Prostate gland (tissue), 2 donors: ENCODE measurements around the gene ZNF726.

Source experiments
- POLR2A ChIP-seq: fragments of 450-650 bp; IDR thresholded peaks from one replicate; pipeline ENCODE4 v1.6.1; 2016; ENCODE audit warnings: antibody characterized with exemption, mild to moderate bottlenecking
- POLR2AphosphoS5 ChIP-seq: sonication (generic); formaldehyde crosslinking; IDR thresholded peaks from one replicate; pipeline ENCODE4 v1.6.1; 2017; ENCODE audit warnings: antibody characterized with exemption
- TF ChIP-seq, protein P1 (sequence below), 4 experiments: fragments of 200-600 bp in 2 of 4; fragments of 450-650 bp in 2 of 4; sonication (generic) in 2 of 4; IDR thresholded peaks; 1 replicate in 3 of 4; 2 replicates in 1 of 4; pipeline ENCODE4 v1.5.1; 2016 to 2019; ENCODE audit warnings: antibody characterized with exemption in 4 of 4, mild to moderate bottlenecking in 2 of 4, moderate library complexity in 2 of 4

DNA sequence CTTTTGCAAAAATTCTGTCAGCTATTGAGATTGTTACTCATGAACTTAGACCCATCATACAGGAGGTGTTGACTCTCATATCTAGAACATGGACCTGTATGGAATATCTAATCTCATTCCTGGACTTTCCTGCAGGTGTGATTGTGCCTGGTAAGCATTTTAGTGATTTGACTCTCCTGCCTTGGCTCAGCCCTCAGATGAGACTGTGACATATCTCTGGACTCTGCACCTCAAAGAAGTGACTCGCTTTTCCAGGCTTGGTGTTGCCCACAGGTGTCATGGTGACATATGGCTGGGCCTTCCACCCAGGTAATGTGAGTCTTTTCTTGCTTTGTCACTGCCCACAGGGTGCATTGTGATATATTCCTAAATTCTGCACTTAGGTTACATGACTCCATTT lies 17.8 kb upstream of the ZNF726 start:
- no peak for TF ChIP-seq POLR2A
- TF ChIP-seq, protein P1, sequence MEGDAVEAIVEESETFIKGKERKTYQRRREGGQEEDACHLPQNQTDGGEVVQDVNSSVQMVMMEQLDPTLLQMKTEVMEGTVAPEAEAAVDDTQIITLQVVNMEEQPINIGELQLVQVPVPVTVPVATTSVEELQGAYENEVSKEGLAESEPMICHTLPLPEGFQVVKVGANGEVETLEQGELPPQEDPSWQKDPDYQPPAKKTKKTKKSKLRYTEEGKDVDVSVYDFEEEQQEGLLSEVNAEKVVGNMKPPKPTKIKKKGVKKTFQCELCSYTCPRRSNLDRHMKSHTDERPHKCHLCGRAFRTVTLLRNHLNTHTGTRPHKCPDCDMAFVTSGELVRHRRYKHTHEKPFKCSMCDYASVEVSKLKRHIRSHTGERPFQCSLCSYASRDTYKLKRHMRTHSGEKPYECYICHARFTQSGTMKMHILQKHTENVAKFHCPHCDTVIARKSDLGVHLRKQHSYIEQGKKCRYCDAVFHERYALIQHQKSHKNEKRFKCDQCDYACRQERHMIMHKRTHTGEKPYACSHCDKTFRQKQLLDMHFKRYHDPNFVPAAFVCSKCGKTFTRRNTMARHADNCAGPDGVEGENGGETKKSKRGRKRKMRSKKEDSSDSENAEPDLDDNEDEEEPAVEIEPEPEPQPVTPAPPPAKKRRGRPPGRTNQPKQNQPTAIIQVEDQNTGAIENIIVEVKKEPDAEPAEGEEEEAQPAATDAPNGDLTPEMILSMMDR (IDR thresholded peaks at IDR 0.05), result no peak
- TF ChIP-seq POLR2AphosphoS5, result no peak
